ENCODE results near the gene NCKAP5L. TPM values are rescaled to one million over a fixed set of nuclear protein-coding genes. Genes with fewer than 3 reads are reported as not detected.

The NCKAP5L gene
- polyA plus RNA-seq, 3 donors = 14.7 to 23.3 (median 22.8) TPM

DNA sequence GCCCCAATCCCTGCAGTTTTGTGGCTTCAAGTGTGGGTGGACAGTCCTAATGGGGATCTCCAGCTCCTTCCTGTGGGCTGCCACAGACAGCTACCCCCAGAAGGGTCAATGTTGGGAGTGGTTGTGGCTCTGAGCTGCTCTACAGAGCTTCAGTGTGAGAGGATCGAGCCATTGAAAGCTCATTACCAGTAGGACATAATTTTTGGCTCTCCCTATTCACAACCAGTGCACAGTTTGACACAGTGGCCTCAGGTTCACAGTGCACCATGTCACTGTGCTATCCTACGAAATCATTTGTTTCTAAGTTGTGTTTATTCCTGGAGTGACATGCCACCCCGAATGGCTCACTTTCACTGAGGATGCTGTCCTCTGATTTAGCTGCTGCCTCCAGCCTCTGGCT, 64.1 kb downstream of the NCKAP5L start:
- DNase-seq (ENCODE audit: extremely low read depth in 1 of 11, low read depth in 9 of 11, low spot score in 4 of 11) = no peak

GRCh38 chr12:49763006-49763591, 65.1 kb downstream of the NCKAP5L start:
- peak in 5 of 11 donors; percentile 16 to 52 (median 39) for DNase-seq (ENCODE audit: extremely low read depth in 1 of 11, low read depth in 9 of 11, low spot score in 4 of 11)

DNA sequence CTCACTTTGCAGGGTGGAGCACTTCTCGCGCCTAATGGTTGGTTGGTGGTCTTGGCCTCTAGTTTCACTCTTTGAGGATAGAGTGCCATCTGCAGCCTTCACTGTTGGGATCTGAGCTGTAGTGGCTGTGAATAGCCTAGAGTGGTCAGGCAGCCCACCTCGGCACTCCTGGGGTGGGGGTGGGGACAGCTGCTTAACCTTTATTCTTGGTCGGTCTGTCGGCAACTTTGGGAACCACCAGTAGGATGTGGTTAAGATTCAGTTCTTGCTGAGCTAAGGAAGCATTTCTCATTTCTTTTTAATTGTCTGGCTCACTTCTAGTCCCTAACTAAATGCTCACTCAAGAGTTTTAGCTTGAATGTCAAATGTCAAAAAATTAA, 65.8 kb downstream of the NCKAP5L start:
- DNase-seq (ENCODE audit: extremely low read depth in 1 of 11, low read depth in 9 of 11, low spot score in 4 of 11) = no peak

DNA sequence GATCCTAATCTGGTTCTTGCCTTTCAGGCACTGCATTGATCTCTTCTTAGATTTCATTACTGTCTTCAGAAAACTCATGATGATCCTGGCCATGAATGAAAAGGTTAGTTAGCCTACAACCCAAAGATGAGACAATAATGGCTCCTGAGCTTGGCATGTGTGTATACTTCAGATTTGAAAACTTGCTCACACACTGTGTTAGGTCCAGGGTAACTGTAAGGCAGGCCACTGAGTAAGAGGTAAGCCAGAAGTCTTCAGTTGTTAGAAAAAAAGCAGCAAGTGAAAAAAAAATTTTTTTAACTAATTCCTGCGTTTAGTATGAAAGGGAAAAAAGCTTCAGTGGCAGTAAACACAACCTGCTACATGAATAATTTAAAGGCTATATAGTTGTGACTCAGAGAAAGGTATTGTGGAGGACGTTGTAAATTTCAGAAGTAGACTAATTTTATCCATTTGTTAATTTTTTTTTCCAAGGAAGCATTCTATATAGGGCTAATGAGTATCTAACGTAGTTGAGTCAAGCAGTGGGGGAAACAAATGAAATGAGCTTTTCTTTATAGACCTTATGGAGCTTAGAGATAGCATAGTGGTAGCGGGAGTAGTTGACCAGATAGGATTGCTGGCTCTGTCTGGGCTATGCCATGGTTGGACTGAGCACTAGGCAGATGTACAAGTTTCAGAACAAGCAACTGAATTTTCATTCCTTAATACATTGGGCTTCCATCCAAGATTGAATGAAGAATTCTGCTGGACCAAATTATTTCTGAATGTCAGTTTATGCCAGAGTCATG, 66.3 kb downstream of the NCKAP5L start:
- DNase-seq (ENCODE audit: extremely low read depth in 1 of 11, low read depth in 9 of 11, low spot score in 4 of 11) = no peak

DNA sequence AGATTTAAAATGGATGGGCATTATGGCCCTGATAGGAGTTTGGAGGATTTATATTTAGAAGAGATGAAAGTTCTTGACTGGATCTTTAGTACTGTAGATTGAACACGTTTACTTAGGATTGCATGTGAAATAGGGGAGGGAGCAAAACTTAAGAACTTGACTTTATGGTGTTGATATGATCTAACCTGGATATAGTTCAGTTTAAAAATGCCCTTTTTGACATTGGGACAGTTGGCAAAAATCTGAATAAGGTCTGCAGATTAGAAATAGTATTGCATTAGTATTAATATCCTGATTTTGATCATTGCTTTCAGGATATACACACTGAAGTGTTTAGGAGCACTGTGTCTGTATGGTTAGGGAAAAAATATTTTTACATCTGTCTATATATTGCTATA, 77.2 kb downstream of the NCKAP5L start:
- DNase-seq (ENCODE audit: extremely low read depth in 1 of 11, low read depth in 9 of 11, low spot score in 4 of 11) = no peak

- DNase-seq (ENCODE audit: extremely low read depth in 1 of 11, low read depth in 9 of 11, low spot score in 4 of 11) = no peak
These were observed 77.9 kb downstream of the NCKAP5L start for GRCh38 chr12:49750027-49750995.

- no peak for DNase-seq (ENCODE audit: extremely low read depth in 1 of 11, low read depth in 9 of 11, low spot score in 4 of 11)
These were observed 79.4 kb downstream of the NCKAP5L start for GRCh38 chr12:49748800-49749199.

DNA sequence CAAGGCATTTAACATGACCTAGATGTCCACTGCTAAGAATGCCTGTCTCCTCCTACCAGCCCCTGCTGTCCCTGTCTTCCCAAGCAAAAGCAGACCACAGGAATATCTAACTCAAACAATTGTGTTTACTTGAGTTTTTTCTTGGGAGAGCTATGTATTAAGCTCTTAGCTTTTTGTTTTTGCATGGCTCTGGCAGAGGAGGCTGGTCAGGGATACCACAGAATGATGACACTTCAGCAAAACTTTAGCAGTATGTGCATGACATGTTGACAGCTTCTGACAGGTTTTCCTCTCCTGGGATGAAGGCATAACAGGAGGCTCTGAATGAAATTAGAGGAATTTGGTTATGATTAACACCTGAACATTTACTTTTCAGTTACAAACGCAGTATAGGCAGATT, 79.9 kb downstream of the NCKAP5L start:
- no peak for DNase-seq (ENCODE audit: extremely low read depth in 1 of 11, low read depth in 9 of 11, low spot score in 4 of 11)

DNA sequence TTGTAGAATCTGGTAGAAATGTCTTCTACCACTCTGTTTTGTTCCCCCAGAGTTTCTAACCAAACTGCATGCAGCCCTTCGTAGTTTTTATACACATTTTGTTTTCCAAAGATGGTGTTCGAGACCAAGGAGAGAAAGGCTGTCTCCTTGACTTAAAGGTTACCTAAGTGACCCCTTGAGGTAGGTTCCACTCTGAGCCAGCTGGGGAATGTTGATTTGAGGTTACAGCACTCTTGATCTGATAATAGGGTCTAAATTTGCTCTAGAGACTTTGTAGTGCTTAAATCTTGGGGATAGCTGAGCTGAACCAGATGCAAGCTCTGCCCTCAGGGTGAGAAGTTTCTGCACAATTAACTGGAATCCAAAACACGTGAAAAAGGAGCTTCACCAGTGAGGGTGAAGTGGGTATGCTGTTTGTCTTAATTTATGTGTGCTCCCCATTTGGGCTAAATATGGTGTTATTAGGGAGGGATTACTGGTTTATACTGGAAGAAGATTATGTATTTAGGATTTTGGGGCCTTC, 83.8 kb downstream of the NCKAP5L start:
- DNase-seq (ENCODE audit: extremely low read depth in 1 of 11, low read depth in 9 of 11, low spot score in 4 of 11) = no peak

DNA sequence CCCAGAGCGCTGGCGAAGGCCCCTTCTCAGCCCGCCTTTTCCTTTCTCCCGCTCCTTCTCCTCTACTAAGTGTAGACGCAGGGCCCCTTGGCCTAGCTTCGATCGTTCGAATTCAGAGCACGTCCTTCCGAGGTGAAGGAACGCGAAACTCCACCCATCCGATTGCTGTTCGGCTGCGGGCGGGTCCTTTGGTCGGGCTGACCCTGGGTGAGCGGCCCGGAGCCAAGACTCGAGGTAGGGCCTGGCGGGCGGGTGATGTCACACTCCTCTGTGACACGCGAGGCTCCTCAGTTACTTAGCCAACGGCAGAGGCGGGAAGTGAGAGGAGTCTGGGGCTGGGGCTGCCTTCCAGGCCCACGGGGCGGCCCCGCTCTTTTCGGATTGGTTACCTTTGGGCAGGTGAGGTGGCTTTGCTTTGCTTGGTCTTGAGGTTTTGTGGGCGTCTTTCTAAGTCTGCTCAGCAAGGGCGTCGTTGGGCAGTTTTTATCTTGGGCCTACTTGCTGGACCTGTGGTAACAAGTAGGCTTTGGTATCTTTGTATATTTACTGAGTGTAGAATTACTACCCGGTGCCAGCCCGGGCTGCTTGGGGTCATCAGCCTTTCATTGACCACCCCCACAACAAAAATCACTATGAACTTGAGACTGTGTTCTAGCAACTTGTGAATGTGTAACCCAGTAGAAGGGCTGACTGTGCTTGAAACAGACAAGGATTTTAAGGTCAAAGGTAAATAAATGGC, 86.2 kb downstream of the NCKAP5L start:
- DNase-seq (ENCODE audit: extremely low read depth in 1 of 11, low read depth in 9 of 11, low spot score in 4 of 11) = peak; percentile 25 to 68 (median 44)

Other genes with a start within 250 kb of the NCKAP5L start
- gene FAM186B, start 222.8 kb downstream of the NCKAP5L start, polyA plus RNA-seq (ENCODE audit: insufficient read length in 3 of 3) = 1 to 10 TPM in 2 of 3 donors, under 1 TPM in 1; 0.98 to 3.0 (median 1.1) TPM
- gene PRPF40B, start 204.9 kb downstream of the NCKAP5L start, polyA plus RNA-seq (ENCODE audit: insufficient read length in 3 of 3) = 10 to 100 TPM; 23.4 to 37.5 (median 27.1) TPM
- gene FMNL3, start 121.0 kb downstream of the NCKAP5L start, polyA plus RNA-seq (ENCODE audit: insufficient read length in 3 of 3) = 10 to 100 TPM; 35.6 to 43.0 (median 35.7) TPM
- 100 to 1,000 TPM; 665 to 770 (median 739) TPM for gene TMBIM6, start 86.9 kb downstream of the NCKAP5L start, polyA plus RNA-seq (ENCODE audit: insufficient read length in 3 of 3)
- 1 to 10 TPM; 7.2 to 9.0 (median 8.2) TPM for gene BCDIN3D, start 14.7 kb upstream of the NCKAP5L start, polyA plus RNA-seq (ENCODE audit: insufficient read length in 3 of 3)
- gene FAIM2, start 75.5 kb upstream of the NCKAP5L start, polyA plus RNA-seq (ENCODE audit: insufficient read length in 3 of 3) = 1 to 10 TPM; 2.5 to 6.1 (median 5.6) TPM
- gene AQP2, start 122.3 kb upstream of the NCKAP5L start, polyA plus RNA-seq (ENCODE audit: insufficient read length in 3 of 3) = 100 to 1,000 TPM in 2 of 3 donors, 10 to 100 TPM in 1; 56.9 to 435 (median 117) TPM
- gene AQP5, start 133.5 kb upstream of the NCKAP5L start, polyA plus RNA-seq (ENCODE audit: insufficient read length in 3 of 3) = 1 to 10 TPM; 1.2 to 3.6 (median 1.7) TPM
- 10 to 100 TPM; 16.1 to 27.6 (median 23.1) TPM for gene AQP6, start 144.5 kb upstream of the NCKAP5L start, polyA plus RNA-seq (ENCODE audit: insufficient read length in 3 of 3)
- 10 to 100 TPM; 40.5 to 57.9 (median 56.1) TPM for gene RACGAP1, start 197.1 kb upstream of the NCKAP5L start, polyA plus RNA-seq (ENCODE audit: insufficient read length in 3 of 3)
- gene ASIC1, start 229.2 kb upstream of the NCKAP5L start, polyA plus RNA-seq (ENCODE audit: insufficient read length in 3 of 3) = 1 to 10 TPM; 4.5 to 5.3 (median 5.1) TPM

All from renal cortex interstitium (tissue), 11 donors.